ENCODE results near the gene C16orf74.

- no peak for TF ChIP-seq EZH2 (IDR thresholded peaks at IDR 0.05; ENCODE audit: insufficient read depth, low read length)
- TF ChIP-seq, protein P1, sequence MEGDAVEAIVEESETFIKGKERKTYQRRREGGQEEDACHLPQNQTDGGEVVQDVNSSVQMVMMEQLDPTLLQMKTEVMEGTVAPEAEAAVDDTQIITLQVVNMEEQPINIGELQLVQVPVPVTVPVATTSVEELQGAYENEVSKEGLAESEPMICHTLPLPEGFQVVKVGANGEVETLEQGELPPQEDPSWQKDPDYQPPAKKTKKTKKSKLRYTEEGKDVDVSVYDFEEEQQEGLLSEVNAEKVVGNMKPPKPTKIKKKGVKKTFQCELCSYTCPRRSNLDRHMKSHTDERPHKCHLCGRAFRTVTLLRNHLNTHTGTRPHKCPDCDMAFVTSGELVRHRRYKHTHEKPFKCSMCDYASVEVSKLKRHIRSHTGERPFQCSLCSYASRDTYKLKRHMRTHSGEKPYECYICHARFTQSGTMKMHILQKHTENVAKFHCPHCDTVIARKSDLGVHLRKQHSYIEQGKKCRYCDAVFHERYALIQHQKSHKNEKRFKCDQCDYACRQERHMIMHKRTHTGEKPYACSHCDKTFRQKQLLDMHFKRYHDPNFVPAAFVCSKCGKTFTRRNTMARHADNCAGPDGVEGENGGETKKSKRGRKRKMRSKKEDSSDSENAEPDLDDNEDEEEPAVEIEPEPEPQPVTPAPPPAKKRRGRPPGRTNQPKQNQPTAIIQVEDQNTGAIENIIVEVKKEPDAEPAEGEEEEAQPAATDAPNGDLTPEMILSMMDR (IDR thresholded peaks at IDR 0.05; ENCODE audit: insufficient read depth, low read depth, low read length) = no peak
Observed at GRCh38 chr16:85689950-85690320, 61.0 kb downstream of the C16orf74 start.
